GM23248 (cell line): Measurements from ENCODE around the gene NSUN2.

Experiments
- EZH2 ChIP-seq: fragments of 200-600 bp; sonication (generic); IDR thresholded peaks from 2 replicates; pipeline ENCODE4 v1.6.1; 2018; ENCODE audit warnings: antibody characterized with exemption, mild to moderate bottlenecking; ENCODE audit not compliant: insufficient read depth, poor library complexity, severe bottlenecking
- EZH2phosphoT487 ChIP-seq: fragments of 200-600 bp; sonication (generic); IDR thresholded peaks from 2 replicates; pipeline ENCODE4 v1.6.1; 2018; ENCODE audit warnings: antibody characterized with exemption, moderate library complexity, mild to moderate bottlenecking, low read depth; ENCODE audit not compliant: insufficient read depth

DNA sequence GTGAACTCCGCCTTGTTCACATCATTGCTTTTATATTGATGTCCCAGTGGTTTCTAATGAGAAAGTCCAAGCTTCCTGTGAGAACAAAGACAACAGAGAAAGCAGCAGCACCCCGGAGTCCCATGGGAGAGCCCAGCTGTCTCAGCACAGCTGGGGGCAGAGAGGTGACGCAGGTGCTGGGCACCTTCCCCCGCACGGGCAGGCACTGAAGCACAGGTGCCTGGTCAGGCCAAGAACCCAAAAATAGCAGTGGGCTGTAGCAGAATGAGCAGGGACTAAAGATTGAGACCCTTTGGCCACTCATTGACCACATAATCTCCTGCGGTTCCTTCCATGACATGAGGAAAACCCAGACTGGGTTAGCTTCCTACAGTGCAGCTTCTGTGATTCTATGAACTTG is 19.2 kb upstream of the NSUN2 start:
- TF ChIP-seq EZH2 (no peak), EZH2phosphoT487 (no peak)
